Activated CD4-positive, alpha-beta T cell treated with anti-CD3 and anti-CD28 coated beads, Interleukin-2, amount 50 U/mL, for 1 hour (primary cell): ENCODE results near the gene TACR1.

ENCODE experiments used
- DNase-seq: peaks from one replicate; pipeline ENCODE4 v3.0.0-alpha.2; 2020

Gene TACR1

DNA sequence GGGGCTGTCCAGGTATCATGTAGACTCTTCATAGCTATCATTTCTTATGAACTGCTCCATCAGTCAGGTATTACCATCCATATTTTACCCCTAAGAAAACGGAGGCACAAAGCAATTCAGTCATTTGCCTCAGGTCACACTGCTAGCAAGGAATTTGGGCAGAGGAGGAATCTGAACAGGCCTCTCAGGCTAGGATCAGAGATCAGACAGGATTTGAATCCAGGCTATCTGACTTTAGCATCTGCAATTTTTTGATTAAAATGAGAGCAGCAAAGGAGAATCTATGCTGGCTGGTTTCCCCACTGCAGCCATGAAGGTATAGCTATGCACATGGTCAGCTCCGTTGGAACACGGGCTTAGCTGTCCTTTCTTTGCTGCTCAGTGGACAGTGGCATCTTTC, 60.1 kb downstream of the TACR1 start:
- no peak for DNase-seq

DNA sequence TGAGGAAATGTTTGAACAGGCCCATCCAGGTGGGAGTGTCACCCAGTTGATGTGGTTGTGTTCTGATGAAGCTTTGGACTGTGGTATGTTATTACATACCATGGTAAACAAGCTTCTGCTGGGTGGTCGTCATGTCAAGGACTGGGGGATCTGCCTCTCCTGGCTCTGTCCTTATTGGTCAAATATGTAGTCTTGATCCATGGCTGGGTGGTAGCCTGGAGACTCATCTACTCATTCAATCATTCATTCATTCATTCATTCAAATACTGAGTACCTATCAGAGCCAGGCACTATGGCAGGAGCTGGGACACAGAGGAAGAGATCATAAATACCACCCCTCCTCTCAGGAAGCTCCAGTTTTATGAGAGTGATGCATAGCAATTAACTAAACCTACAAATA, 60.8 kb downstream of the TACR1 start:
- DNase-seq, result no peak

DNA sequence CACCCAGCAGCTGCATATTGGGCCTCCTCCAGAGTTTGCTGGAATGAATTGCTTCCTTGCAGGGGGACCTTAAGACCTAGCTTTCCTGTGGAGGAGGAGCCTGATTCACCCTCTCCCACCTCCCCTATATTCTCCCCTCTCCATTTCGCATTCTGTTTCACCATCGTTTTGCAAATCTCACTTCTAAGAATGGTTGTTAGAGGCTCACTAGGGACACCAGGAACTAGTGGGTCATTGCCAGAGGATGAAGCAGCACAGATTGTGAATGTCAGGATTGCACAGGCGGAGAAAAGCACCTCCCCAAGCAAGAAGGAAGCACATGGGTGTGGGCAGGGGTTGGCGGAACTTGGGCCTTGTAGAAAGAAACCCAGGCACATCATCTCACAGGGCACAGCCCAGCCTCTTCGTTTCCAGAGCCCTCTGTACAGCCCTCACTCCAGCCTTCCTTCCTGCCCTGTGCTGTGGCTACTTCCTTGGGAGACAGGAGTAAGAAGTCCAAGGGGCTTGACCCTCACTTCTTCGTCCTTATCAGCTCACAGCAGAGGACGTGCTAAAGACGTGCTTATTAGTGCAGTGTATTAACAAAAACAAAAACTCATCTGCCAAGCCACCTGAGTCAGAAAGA, 63.4 kb downstream of the TACR1 start:
- DNase-seq, result no peak

DNA sequence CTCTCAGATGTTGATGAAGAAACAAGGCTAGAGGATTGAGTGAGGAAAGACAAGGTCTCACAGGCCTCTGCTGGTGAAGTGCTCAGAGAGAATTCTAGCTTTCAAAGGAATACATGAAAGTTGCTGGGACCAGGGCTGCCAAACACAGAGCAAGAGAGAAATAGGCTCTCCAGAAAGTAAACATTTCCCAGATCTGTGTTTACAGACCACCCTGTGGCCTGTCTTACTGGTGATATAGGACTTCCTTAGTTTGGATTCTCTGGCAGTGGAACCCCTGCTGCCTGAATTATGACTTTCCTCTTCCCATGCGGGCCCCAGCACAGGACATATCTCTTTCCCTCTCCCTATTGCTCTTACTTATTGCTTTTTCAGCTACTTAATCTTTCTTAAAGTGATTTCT, 64.5 kb downstream of the TACR1 start:
- no peak for DNase-seq

DNA sequence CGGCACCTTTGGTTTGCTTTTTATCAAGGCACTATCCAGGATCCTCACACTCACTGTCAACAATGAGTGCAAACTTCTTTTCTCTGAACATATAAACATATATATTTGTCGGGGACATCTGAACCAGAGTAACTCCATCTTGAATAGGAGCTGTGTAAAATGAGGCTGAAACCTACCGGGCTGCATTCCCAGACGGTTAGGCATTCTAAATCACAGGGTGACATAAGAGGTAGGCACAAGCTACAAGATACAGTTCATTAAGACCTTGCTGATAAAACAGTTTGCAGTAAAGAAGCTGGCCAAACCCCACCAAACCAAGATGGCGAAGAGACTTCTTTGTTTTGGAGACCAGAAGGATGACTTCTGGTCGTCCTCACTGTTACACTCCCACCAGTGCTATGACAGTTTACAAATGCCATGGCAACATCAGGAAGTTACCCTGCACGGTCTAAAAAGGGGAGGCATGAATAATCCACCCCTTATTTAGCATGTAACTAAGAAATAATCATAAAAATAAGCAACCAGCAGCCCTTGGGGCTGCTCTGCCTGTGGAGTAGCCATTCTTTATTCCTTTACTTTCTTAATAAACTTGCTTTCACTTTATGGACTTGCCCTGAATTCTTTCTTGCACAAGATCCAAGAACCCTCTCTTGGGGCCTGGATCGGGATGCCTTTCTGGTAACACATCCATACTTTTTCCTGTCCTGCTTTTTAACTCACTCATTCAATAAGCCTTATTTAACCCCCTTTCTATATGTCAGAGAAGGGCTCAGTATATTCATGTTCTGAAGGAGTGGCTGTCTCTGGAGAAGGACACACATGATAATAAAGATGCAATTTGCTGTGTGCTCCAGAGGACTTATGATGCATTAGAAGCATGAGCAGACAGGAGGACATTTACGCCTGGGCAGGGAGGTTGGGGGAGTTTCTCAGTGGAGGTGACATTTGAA, 65.4 kb downstream of the TACR1 start:
- DNase-seq, result no peak

DNA sequence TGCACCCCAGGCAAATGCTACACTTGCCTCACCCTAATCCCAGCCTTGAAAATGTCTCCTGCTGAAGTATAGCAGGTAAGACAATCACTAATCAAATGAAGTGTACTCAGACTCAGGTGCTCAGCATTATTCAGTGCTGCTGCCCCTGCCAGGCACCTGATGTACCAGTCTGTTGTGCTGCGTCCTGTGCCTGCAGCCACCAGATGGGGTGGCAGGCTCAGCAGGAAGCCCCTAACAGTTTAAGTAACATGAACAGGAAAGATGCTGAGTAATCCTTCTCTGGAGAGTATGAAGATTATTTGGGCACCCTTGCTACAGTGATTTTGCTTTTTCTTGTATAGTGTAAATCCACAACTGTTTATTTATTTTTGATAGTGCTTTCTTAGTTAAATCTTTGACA, 69.1 kb downstream of the TACR1 start:
- DNase-seq, result no peak

DNA sequence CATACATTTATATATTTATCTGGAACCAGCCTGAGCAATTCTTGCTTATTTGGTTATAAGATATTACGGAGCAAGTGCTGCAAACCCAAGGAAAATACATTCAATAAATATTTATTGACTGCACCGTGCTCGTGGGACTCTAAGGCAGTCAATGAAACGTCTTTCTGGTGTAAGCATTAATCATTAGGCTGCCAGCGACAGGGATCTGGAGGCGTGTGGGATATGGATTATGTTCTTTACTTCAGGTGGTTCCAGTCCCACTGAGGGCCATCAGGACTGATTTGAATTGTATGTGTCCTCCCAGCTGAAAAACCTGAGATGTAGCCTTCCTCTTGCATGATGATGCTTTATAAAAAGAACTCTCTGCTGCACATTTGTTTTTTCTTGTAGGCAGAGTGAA, 75.4 kb downstream of the TACR1 start:
- no peak for DNase-seq

DNA sequence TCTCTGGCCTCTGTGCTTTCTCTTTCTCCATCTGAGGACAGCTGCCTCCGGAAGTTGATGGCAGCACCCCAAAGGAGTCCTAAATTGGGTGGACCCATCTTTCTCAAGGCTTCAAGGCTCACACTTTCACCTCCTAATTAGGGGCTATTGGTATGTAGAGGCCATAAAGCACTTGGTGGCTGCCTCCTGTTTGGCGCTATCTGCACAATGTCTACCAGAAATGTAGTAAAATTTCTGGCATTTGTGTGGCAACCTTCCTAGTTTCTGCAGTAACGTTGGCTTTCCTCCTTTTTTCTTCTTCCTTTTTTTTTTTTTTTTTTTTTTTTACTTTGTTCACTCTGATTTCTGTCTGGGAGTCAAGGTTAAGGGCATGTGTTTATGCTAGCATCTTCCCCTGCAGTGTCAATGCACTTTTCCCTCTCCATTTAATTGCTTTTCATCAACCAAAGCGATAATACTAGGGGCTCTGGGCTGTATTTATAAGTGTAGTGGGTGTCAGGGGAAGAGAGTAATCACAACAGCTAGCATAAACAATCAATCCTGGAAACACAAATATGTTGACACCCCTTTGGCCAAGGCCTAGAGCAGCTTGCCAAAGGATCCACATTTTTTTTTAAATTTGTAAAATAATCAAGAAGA, 86.0 kb downstream of the TACR1 start:
- DNase-seq, result no peak

DNA sequence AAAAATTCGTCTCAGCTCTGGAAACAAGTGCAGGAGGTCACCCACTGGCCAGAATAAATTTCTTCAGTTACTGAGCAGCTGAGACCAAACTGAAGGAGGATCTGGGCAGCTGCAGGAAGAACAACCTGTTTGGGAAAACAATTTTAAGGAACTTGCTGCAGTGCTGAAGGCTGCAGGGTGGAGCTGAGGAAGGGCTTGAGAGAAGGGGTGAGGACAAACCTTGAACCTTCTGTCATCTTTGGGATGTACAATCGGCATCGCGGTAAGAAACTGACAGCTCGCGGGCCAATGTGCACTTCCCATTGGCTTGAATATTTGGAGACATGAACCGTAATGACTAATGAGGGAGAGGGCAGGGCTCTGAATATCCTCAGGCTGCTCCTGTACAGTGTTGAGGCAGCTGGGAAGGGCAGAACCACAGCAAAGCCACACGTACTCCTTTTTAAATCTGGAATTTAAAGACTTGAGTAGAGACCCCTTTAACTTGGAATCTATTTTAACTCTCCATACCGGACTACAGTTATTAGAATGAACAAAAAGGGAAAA, 90.3 kb downstream of the TACR1 start:
- DNase-seq, result no peak

DNA sequence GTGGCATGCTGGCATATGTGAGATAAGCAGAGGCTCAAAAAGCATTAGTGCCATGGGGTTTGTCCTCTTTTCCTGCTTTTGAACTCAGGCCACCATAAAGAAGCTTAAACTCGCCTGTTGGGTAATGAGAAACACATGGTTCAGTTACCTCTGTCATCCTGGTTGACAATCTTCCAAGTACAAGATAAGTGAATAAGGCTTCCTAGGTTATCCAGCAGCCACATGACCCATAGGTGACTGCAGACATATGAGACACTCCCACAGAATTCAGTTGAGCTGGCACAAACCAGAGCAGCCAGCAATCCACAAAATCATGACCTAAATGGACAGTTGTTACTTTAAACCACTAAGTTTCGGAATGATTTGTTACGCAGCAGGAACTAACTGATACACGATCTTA, 97.3 kb downstream of the TACR1 start:
- no peak for DNase-seq

DNA sequence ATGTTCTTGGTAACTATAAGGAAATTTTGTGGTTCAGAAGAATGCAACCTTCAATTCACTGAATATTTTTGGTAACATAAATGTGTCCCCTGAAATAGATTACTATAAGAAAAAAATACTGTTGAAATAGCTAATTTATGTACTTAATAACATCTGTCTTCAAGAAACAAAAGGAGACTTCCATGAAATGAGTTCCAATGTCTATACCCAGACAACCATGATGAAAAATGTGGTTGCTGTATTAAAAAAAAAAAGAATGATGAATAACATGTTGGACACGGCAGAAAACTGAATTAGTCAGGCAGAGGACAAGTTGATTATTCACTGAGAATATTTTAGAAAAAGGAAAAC, 98.5 kb downstream of the TACR1 start:
- DNase-seq, result no peak

DNA sequence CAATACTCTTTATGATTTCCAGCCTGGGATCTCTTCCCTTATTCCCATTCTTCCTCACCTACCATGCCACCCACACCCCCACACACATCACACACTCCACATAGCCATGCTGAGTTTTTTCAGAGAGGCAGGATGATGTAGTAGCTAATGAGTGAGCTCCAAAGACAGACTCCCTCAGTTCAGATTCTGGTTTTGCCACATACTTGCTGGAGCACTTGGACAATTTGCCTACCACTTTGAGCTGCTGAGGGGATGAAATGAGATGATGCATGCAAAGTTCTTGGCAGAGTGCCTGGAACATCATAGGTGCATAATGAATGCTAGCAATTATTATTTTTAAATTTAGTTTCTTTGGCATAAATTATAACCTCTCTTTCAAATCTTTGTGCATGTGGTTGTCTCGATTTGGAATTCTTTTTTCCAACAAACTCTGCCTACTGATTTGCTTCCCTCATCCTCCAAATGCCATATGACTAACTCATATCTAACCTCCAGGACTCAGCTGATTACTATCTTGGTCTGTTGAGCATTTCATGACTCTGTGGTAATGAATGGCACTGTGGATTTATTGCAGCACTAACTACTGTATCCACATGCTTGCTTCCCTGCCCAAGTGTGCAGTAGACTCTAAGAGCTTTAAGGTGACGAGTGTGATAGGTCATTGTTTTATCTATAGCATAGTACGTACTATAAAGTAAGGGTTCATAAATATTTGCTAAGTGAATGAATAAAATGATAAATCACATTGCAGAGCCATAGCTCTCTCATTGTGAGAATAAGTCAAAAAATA, 99.1 kb downstream of the TACR1 start:
- no peak for DNase-seq

DNA sequence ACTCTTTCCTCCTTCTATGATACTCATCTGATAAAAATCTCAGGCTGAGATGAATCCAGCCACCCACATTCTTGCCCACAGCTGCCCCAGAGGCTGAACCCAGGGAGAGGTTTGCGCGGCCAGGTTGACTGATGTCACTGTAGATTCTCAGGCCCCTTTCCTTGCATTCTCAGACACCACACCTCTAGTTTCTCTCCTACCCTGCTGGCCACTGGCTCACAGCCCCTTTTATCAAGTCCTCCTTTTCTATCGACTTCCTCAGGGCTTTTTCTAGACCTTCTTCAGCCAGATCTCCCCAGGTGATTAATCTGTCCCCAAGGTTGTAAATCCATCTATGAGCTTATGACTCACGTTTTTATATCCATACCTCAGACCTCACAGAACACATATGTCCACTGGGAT, 99.8 kb downstream of the TACR1 start:
- no peak for DNase-seq

DNA sequence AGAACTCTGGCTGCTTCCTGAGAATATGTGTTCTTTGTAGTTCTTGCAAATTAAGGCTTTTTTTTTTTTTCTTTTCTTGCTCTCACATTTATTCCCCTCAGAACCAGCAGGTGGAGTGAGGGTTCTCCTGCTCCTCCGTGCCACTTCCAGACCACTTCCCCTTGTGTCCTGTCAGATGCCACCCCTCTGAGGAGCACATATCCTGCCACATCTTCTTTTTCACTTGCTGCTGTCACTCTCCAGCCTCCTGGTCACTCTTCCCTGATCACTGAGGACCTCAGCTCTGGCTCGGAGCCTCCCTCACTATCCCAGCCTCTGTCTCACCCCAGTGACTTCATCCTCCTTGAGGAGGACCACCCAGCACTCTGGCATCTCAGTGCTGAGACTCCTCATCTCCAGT, 100.5 kb downstream of the TACR1 start:
- DNase-seq, result no peak

DNA sequence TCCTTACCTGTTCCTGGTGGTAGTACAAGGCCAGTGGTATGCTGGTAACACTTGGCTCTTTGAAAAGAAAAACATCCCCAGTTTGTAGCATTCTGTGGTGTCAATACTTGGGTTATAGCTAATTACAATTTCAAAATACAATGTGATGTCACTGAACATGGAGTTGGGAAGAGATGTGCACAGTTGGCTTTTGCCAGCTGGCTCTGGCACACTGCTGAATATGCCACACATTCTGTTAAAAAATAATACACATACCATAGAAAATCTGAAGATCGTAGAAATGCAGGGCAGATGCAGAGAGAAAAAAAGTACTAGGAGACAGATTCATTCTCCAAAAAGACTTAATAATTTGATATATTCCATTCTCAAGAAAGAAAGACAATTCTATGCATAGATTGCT, 101.5 kb downstream of the TACR1 start:
- DNase-seq, result no peak

DNA sequence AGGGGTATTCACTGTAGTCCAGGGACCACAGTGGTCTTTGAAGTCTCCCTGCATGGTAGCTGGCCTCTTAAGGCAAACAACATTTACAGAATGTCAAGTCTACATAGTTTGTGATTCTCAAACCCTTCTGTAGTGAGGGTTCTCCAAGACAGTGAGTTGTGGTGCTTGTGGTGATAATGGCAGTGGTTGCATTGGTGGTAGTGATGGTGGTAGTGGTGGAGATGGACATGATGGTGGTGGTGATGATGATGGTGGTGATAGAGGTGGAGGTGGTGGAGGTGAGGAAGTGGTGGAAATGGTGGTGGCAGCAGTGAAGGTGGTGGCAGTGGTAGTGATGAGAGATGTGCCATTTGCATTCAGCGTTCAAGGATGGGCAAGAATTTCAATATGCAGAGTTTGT, 104.9 kb downstream of the TACR1 start:
- no peak for DNase-seq

DNA sequence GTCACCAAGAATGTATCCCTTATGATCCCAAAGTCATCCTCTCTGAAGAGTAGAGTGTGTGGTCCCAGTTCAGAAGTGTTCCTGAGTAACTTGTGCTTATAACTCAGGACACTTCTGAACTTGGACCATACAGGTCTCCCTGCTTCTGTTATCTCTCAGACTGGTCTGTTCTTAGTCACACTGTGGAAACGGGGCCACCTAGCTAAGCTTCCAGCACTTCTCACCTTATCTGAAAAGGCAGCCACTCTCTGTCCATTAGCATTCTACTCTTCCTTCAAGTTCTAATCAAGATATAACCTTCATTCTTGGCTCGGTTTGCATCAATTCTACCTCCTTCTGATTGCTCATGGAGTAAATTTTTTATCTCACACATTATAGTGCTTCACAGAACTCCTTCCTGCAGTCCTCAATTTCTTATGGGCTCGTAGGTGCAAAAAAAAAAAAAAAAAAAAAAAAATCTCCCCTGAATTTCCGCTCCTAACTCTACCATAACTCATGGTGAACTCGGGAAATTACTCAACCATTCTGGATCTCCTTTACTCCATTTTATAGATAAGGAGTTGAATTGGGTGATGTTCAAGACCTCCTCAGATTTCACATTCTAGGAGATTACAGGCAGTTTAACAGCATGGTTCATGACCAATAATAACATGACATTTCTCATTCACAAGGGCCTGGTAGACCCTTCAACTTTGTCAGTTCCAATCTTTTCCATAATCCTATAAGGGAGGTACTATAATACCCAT, 108.4 kb downstream of the TACR1 start:
- DNase-seq, result no peak

DNA sequence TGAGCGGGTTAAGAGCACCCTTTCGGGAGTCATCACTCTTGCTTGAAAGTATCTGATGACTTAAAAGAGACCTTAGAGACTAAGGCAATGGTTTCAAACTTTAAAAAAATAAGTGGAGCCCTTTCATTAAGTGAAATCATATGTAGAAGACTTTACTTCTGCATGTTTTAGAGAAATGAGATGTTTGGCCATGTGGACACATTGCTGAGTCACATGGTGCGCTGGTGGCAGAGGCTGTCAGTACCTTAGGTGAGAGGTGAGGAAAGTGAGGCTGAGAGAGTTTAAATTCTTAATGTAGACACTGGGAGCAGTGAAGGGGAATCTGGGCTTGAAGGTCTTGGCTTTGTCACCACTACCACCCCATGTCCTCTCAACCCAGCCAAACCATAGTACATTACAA, 109.8 kb downstream of the TACR1 start:
- DNase-seq, result no peak

DNA sequence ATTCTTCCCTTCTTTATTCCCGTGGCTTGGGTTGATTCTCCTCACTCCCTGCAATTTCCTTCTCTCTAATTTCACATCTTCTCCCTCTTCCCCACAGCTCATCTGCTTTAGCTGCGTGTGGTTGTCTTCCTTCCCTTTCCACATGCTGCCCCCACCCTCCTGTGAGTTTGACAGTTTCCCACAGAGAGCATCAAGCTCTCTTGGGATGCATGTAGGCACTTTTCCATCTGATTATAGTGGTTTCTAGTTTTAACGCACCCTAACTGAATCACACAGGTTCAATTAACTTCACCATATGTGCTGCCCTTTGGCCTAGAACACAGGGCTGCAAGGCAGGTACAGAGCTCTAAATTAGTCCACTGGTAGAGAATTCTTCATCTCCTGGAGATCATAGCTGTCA, 110.5 kb downstream of the TACR1 start:
- no peak for DNase-seq

DNA sequence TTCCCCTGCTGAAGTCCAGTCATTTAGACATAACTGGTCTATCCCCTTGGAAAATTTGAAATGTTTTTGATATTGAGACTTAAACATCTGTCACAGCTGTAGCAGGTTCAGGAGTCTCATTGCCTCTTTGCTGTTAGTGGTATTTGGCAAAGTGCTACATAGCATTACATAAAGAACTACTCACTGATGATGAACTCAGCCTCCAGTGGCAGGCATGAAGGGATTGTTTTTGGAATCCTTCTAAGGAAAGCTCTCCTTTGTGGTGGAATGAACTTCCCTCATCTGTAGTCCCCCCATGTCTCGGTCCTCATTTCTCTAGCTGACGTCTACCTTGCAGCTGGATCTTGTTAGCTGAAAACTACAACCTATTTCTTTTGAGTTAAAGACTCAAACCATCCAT, 111.6 kb downstream of the TACR1 start:
- no peak for DNase-seq

DNA sequence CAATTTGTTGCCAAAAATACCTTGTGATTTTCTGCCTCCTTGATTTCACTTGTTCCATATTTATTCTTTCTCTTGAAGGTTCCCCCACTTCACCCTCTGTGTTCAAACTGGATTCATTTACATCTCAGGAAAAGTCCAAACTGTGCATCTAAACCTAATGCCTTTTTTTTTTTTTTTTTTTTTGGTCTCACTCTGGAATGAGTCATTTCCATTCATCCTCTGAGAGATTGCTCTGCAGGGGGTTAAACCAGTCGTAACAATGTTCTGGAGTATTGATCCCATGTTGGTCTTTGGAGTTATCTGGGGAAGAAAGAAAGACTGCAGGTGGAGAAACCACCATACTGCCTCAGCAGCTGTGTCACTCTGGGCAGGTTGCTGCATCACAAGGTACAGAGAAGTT, 119.7 kb downstream of the TACR1 start:
- DNase-seq, result no peak

DNA sequence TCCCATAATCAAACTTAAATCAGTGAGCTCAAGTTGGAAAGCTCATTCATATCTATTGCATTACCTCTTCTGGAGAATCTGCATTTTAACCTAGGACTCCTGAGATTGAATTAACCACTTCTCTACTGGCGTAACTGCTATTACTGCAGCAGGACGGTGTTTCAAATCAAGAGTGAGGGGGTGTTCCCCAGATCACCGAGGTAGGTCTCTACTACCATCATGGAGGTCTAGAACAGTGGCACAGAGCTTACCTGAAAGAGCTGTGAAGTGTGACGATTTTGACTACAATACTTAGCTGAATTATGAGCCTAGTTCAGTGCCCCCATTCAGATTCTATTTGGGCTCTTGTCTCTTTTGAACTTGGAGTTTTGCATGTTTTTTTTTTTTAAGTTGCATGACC, 121.4 kb downstream of the TACR1 start:
- no peak for DNase-seq
